Liver (tissue), 9 donors: ENCODE measurements around the gene ANO8. TPM values are rescaled to one million over a fixed set of nuclear protein-coding genes. Genes with fewer than 3 reads are reported as not detected.

Experiments
- DNase-seq: peaks from one replicate; pipeline ENCODE4 v3.0.0-alpha.2; 2017; ENCODE audit warnings: low spot score
- H3K27ac ChIP-seq, 2 donors: one replicate each; pipeline ENCODE4 v1.7.0; 2013; ENCODE audit warnings: inconsistent platforms in 2 of 2, low read length in 2 of 2, control low read depth in 1 of 2, low read depth in 1 of 2, mild to moderate bottlenecking in 1 of 2
- H3K27me3 ChIP-seq, 4 donors: one replicate each; pipeline versions ENCODE4 v1.6.1 to v1.7.0; 2013; ENCODE audit warnings: low read length in 3 of 4, inconsistent platforms in 1 of 4, mild to moderate bottlenecking in 1 of 4, moderate library complexity in 1 of 4; ENCODE audit not compliant: control insufficient read depth in 4 of 4, insufficient read depth in 4 of 4
- H3K36me3 ChIP-seq, 4 donors: one replicate each; pipeline versions ENCODE4 v1.6.1 to v1.7.0; 2013; ENCODE audit warnings: low read length in 3 of 4, mild to moderate bottlenecking in 3 of 4, low read depth in 1 of 4, moderate library complexity in 1 of 4; ENCODE audit not compliant: control insufficient read depth in 4 of 4, insufficient read depth in 3 of 4
- H3K4me1 ChIP-seq, 4 donors: one replicate each; pipeline versions ENCODE4 v1.6.1 to v1.7.0; 2013; ENCODE audit warnings: low read length in 3 of 4, mild to moderate bottlenecking in 3 of 4, moderate library complexity in 1 of 4; ENCODE audit not compliant: control insufficient read depth in 4 of 4, insufficient read depth in 4 of 4
- H3K4me3 ChIP-seq, 3 donors: one replicate each; pipeline versions ENCODE4 v1.6.1 to v1.7.0; 2013; ENCODE audit warnings: low read length in 3 of 3, control low read depth in 1 of 3, low read depth in 1 of 3, mild to moderate bottlenecking in 1 of 3
- H3K9ac ChIP-seq, 2 donors: one replicate each; pipeline ENCODE4 v1.7.0; 2013; ENCODE audit warnings: low read length in 2 of 2, mild to moderate bottlenecking in 2 of 2, moderate library complexity in 2 of 2, control low read depth in 1 of 2, low read depth in 1 of 2
- H3K9me3 ChIP-seq, 4 donors: one replicate each; pipeline versions ENCODE4 v1.6.1 to v1.7.0; 2013; ENCODE audit warnings: low read length in 3 of 4; ENCODE audit not compliant: control insufficient read depth in 4 of 4
- FOXA1 ChIP-seq: IDR thresholded peaks from 2 replicates; pipeline ENCODE4 v1.6.1; 2016; ENCODE audit warnings: antibody characterized with exemption
- GABPA ChIP-seq, 2 donors: IDR thresholded peaks in 1 of 2; conservative IDR thresholded peaks in 1 of 2; 2 replicates each; pipeline ENCODE4 v1.6.1; 2016; ENCODE audit warnings: antibody characterized with exemption in 2 of 2, mild to moderate bottlenecking in 1 of 2, moderate library complexity in 1 of 2
- HNF4A ChIP-seq, 2 donors: conservative IDR thresholded peaks; 2 replicates each; pipeline ENCODE4 v1.6.1; 2016; ENCODE audit warnings: antibody characterized with exemption in 2 of 2, mild to moderate bottlenecking in 2 of 2
- HNF4G ChIP-seq: IDR thresholded peaks from 2 replicates; pipeline ENCODE4 v1.6.1; 2016; ENCODE audit warnings: antibody characterized with exemption
- JUND ChIP-seq, 2 donors: IDR thresholded peaks; 2 replicates each; pipeline ENCODE4 v1.6.1; 2016; ENCODE audit warnings: antibody characterized with exemption in 2 of 2
- MAX ChIP-seq: IDR thresholded peaks from 2 replicates; pipeline ENCODE4 v1.6.1; 2016; ENCODE audit warnings: antibody characterized with exemption
- RAD21 ChIP-seq, 2 donors: IDR thresholded peaks; 2 replicates each; pipeline ENCODE4 v1.6.1; 2016; ENCODE audit warnings: antibody characterized with exemption in 2 of 2, mild to moderate bottlenecking in 2 of 2
- SP1 ChIP-seq: IDR thresholded peaks from 2 replicates; pipeline ENCODE4 v1.6.1; 2018; ENCODE audit warnings: antibody characterized with exemption, mild to moderate bottlenecking
- TAF1 ChIP-seq: conservative IDR thresholded peaks from 2 replicates; pipeline ENCODE4 v1.6.1; 2016; ENCODE audit warnings: antibody characterized with exemption, mild to moderate bottlenecking
- ZBTB33 ChIP-seq: IDR thresholded peaks from 2 replicates; pipeline ENCODE4 v1.6.1; 2016; ENCODE audit warnings: antibody characterized with exemption
- WGBS: extraction: QIAGEN DNeasy Blood & Tissue Kit; methylation state at CpG from one replicate; pipeline ENCODE4 v1.1.7; 2013; 5-methylcytosine and 5-hydroxymethylcytosine counted together
- polyA plus RNA-seq, 2 donors: library from polyadenylated mRNA; stranded (reverse) in 1 of 2; unstranded in 1 of 2; fragments of 200-250 nt in 1 of 2; fragments of >200 nt in 1 of 2; fragmentation: Nextera tagmentation in 1 of 2; extraction: Ambion mirVana in 1 of 2; gene quantifications; one replicate each; pipeline versions ENCODE4 v1.2.1 to v1.2.3, GENCODE V29; 2013 to 2015
- total RNA-seq, 2 donors: library from RNA; depleted of rRNA; stranded (reverse); fragments of >200 nt; gene quantifications; one replicate each; pipeline ENCODE4 v1.2.3, GENCODE V29; 2014
- TF ChIP-seq, protein P1 (sequence below): IDR thresholded peaks from 2 replicates; pipeline ENCODE4 v1.6.1; 2016; ENCODE audit warnings: antibody characterized with exemption
- TF ChIP-seq, protein P2 (sequence below): IDR thresholded peaks from 2 replicates; pipeline ENCODE4 v1.6.1; 2016; ENCODE audit warnings: antibody characterized with exemption, mild to moderate bottlenecking
- TF ChIP-seq, protein P3 (sequence below): fragments of 150-350 bp; IDR thresholded peaks from 2 replicates; pipeline ENCODE4 v1.5.1; 2017; ENCODE audit warnings: improper control_type of control experiment, low read depth, low read length; ENCODE audit not compliant: missing input control
- donor health status: healthy.
- donor health status: healthy.
- donor health status: healthy.
- donor health status: healthy.
- donor health status: healthy.

Gene ANO8
- total and polyA plus RNA-seq, 4 donors = 0.75 to 5.8 (median 2.1) TPM

- H3K36me3 ChIP-seq = no peaks in the 10 kb centered on the region
- H3K27me3 ChIP-seq = no peaks in the 10 kb centered on the region
- TF ChIP-seq FOXA1 = no peak
- TF ChIP-seq, protein P1, sequence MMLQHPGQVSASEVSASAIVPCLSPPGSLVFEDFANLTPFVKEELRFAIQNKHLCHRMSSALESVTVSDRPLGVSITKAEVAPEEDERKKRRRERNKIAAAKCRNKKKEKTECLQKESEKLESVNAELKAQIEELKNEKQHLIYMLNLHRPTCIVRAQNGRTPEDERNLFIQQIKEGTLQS = no peak
- TF ChIP-seq, protein P2, sequence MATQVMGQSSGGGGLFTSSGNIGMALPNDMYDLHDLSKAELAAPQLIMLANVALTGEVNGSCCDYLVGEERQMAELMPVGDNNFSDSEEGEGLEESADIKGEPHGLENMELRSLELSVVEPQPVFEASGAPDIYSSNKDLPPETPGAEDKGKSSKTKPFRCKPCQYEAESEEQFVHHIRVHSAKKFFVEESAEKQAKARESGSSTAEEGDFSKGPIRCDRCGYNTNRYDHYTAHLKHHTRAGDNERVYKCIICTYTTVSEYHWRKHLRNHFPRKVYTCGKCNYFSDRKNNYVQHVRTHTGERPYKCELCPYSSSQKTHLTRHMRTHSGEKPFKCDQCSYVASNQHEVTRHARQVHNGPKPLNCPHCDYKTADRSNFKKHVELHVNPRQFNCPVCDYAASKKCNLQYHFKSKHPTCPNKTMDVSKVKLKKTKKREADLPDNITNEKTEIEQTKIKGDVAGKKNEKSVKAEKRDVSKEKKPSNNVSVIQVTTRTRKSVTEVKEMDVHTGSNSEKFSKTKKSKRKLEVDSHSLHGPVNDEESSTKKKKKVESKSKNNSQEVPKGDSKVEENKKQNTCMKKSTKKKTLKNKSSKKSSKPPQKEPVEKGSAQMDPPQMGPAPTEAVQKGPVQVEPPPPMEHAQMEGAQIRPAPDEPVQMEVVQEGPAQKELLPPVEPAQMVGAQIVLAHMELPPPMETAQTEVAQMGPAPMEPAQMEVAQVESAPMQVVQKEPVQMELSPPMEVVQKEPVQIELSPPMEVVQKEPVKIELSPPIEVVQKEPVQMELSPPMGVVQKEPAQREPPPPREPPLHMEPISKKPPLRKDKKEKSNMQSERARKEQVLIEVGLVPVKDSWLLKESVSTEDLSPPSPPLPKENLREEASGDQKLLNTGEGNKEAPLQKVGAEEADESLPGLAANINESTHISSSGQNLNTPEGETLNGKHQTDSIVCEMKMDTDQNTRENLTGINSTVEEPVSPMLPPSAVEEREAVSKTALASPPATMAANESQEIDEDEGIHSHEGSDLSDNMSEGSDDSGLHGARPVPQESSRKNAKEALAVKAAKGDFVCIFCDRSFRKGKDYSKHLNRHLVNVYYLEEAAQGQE = no peak
- no peak for TF ChIP-seq SP1
- TF ChIP-seq, protein P3, sequence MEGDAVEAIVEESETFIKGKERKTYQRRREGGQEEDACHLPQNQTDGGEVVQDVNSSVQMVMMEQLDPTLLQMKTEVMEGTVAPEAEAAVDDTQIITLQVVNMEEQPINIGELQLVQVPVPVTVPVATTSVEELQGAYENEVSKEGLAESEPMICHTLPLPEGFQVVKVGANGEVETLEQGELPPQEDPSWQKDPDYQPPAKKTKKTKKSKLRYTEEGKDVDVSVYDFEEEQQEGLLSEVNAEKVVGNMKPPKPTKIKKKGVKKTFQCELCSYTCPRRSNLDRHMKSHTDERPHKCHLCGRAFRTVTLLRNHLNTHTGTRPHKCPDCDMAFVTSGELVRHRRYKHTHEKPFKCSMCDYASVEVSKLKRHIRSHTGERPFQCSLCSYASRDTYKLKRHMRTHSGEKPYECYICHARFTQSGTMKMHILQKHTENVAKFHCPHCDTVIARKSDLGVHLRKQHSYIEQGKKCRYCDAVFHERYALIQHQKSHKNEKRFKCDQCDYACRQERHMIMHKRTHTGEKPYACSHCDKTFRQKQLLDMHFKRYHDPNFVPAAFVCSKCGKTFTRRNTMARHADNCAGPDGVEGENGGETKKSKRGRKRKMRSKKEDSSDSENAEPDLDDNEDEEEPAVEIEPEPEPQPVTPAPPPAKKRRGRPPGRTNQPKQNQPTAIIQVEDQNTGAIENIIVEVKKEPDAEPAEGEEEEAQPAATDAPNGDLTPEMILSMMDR = no peak
- no peak for TF ChIP-seq TAF1
- no peak for TF ChIP-seq HNF4A (conservative IDR thresholded peaks at IDR 0.05)
- no peak for TF ChIP-seq GABPA (IDR thresholded peaks at IDR 0.05 in 1 of 2, conservative IDR thresholded peaks at IDR 0.05 in 1 of 2)
- no peak overlapping the region for H3K27ac ChIP-seq
- H3K9me3 ChIP-seq = no peaks in the 10 kb centered on the region
- peaks cover 3 to 12% (median 6%) of the 10 kb centered on the region in 4 donors for H3K4me1 ChIP-seq
- no peak overlapping the region for H3K9ac ChIP-seq
- no peak overlapping the region for H3K4me3 ChIP-seq
- DNase-seq = no peak
- WGBS = 90% methylated on average over 9 of the region's 9 CpGs
Measured at GRCh38 chr19:17286752-17287151, 47.9 kb downstream of the ANO8 start.

DNA sequence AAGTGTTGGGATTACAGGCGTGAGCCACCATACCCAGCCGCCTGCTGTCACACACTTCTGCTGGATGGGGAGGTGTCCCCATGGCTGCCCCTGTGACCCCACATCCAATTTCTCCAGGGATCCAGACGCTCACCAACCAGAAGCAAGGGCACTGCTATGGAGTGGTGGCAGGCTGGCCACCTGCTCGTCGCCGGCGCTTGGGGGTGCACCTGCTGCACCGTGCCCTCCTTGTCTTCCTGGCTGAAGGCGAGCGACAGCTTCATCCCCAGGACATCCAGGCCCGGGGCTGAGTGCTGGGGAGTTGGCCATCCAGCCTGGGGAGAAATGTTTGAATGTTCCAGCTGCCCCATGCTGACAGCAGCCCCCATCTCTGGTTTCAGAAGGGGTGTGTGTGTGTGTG is 48.4 kb downstream of the ANO8 start:
- no peaks in the 10 kb centered on the region for H3K27me3 ChIP-seq
- WGBS = 94% methylated on average over 11 of the region's 11 CpGs
- no peak overlapping the region for H3K4me3 ChIP-seq
- TF ChIP-seq FOXA1 (no peak), SP1 (no peak), HNF4G (no peak), MAX (no peak), RAD21 (IDR thresholded peaks at IDR 0.05) (no peak), GABPA (IDR thresholded peaks at IDR 0.05 in 1 of 2, conservative IDR thresholded peaks at IDR 0.05 in 1 of 2) (no peak), ZBTB33 (no peak), TAF1 (no peak), HNF4A (conservative IDR thresholded peaks at IDR 0.05) (no peak), JUND (IDR thresholded peaks at IDR 0.05) (no peak)
- TF ChIP-seq, protein P3 = no peak
- TF ChIP-seq, protein P1 = no peak
- no peak overlapping the region for H3K27ac ChIP-seq
- no peaks in the 10 kb centered on the region for H3K9me3 ChIP-seq
- no peak for DNase-seq
- peaks cover 3 to 17% (median 9%) of the 10 kb centered on the region in 4 donors for H3K4me1 ChIP-seq
- H3K9ac ChIP-seq = no peak overlapping the region
- H3K36me3 ChIP-seq = no peaks in the 10 kb centered on the region
